HG02973 (cell line): ENCODE data around the gene PTPRG.

Experiments used
- ATAC-seq: cut with Tn5 transposase; IDR thresholded peaks from one replicate; pipeline ENCODE4 v1.9.1; 2021; ENCODE audit warnings: moderate library complexity; ENCODE audit not compliant: unreplicated experiment

The PTPRG gene

GRCh38 chr3:61583890-61584875 is 22.8 kb downstream of the PTPRG start:
- ATAC-seq, result no peak

GRCh38 chr3:61589856-61590255 is 28.5 kb downstream of the PTPRG start:
- ATAC-seq, result no peak

- no peak for ATAC-seq
Measured at GRCh38 chr3:61591300-61591699, 29.9 kb downstream of the PTPRG start.

- ATAC-seq, result no peak
Measured at GRCh38 chr3:61593446-61594029, 32.2 kb downstream of the PTPRG start.

GRCh38 chr3:61594144-61594963 is 33.0 kb downstream of the PTPRG start:
- ATAC-seq, result no peak

GRCh38 chr3:61594964-61595285 is 33.6 kb downstream of the PTPRG start:
- ATAC-seq, result no peak

- no peak for ATAC-seq
Measured at GRCh38 chr3:61595288-61595687, 33.9 kb downstream of the PTPRG start.

GRCh38 chr3:61595826-61596225 is 34.5 kb downstream of the PTPRG start:
- no peak for ATAC-seq

- ATAC-seq, result no peak
Measured at GRCh38 chr3:61597906-61598305, 36.5 kb downstream of the PTPRG start.

- no peak for ATAC-seq
Measured at GRCh38 chr3:61600195-61600594, 38.8 kb downstream of the PTPRG start.

GRCh38 chr3:61601831-61602230 is 40.5 kb downstream of the PTPRG start:
- ATAC-seq, result no peak

- ATAC-seq, result no peak
Measured at GRCh38 chr3:61602466-61602865, 41.1 kb downstream of the PTPRG start.

- ATAC-seq, result no peak
Measured at GRCh38 chr3:61605589-61606175, 44.3 kb downstream of the PTPRG start.

- ATAC-seq, result no peak
Measured at GRCh38 chr3:61606196-61606595, 44.8 kb downstream of the PTPRG start.

GRCh38 chr3:61608072-61608471 is 46.7 kb downstream of the PTPRG start:
- ATAC-seq, result no peak

GRCh38 chr3:61608711-61609110 is 47.3 kb downstream of the PTPRG start:
- no peak for ATAC-seq

GRCh38 chr3:61610316-61610715 is 48.9 kb downstream of the PTPRG start:
- ATAC-seq, result no peak

- ATAC-seq, result no peak
Measured at GRCh38 chr3:61612211-61613194, 51.1 kb downstream of the PTPRG start.

- ATAC-seq, result no peak
Measured at GRCh38 chr3:61613666-61614065, 52.3 kb downstream of the PTPRG start.

GRCh38 chr3:61615643-61616042 is 54.3 kb downstream of the PTPRG start:
- ATAC-seq, result no peak
